Subcutaneous abdominal adipose tissue (tissue), 5 donors: ENCODE data around the gene KRT25.
"Not testable (repeated sequence)": the region's sequence is repeated elsewhere in the genome, so short reads cannot be mapped to it uniquely, and the experiment has no call there.

Experiments
- H3K27ac ChIP-seq: one replicate; pipeline ENCODE4 v1.7.0; 2013; ENCODE audit warnings: low read depth, mild to moderate bottlenecking, inconsistent platforms, low read length, moderate library complexity
- H3K27me3 ChIP-seq, 5 donors: one replicate each; pipeline ENCODE4 v1.7.0; 2013; ENCODE audit warnings: low read length in 5 of 5, inconsistent platforms in 1 of 5; ENCODE audit not compliant: control insufficient read depth in 5 of 5, insufficient read depth in 4 of 5
- H3K36me3 ChIP-seq, 5 donors: one replicate each; pipeline ENCODE4 v1.7.0; 2013; ENCODE audit warnings: low read length in 5 of 5; ENCODE audit not compliant: control insufficient read depth in 5 of 5, insufficient read depth in 5 of 5
- H3K4me1 ChIP-seq, 5 donors: one replicate each; pipeline ENCODE4 v1.7.0; 2013; ENCODE audit warnings: low read length in 5 of 5, mild to moderate bottlenecking in 3 of 5, moderate library complexity in 1 of 5; ENCODE audit not compliant: control insufficient read depth in 5 of 5, insufficient read depth in 5 of 5
- H3K4me3 ChIP-seq, 5 donors: one replicate each; pipeline ENCODE4 v1.7.0; 2013; ENCODE audit warnings: low read length in 5 of 5, low read depth in 1 of 5
- H3K9ac ChIP-seq, 5 donors: one replicate each; pipeline ENCODE4 v1.7.0; 2013; ENCODE audit warnings: low read length in 5 of 5, mild to moderate bottlenecking in 4 of 5, moderate library complexity in 3 of 5
- H3K9me3 ChIP-seq, 5 donors: one replicate each; pipeline ENCODE4 v1.7.0; 2013; ENCODE audit warnings: low read length in 5 of 5; ENCODE audit not compliant: control insufficient read depth in 5 of 5
- donor health status: healthy.
- donor health status: healthy.
- donor health status: healthy.
- donor health status: healthy.
- donor health status: healthy.

The KRT25 gene

GRCh38 chr17:40763752-40764151, 8.6 kb upstream of the KRT25 start:
- Histone ChIP-seq H3K4me3 (no peak overlapping the region), H3K9ac (no peak overlapping the region), H3K9me3 (peaks cover 15 to 53% (median 40%) of the 10 kb centered on the region in 5 donors), H3K27ac (no peak overlapping the region), H3K36me3 (no peaks in the 10 kb centered on the region), H3K4me1 (no peaks in the 10 kb centered on the region), H3K27me3 (peaks cover 0 to 9% (median 0%) of the 10 kb centered on the region in 5 donors)

DNA sequence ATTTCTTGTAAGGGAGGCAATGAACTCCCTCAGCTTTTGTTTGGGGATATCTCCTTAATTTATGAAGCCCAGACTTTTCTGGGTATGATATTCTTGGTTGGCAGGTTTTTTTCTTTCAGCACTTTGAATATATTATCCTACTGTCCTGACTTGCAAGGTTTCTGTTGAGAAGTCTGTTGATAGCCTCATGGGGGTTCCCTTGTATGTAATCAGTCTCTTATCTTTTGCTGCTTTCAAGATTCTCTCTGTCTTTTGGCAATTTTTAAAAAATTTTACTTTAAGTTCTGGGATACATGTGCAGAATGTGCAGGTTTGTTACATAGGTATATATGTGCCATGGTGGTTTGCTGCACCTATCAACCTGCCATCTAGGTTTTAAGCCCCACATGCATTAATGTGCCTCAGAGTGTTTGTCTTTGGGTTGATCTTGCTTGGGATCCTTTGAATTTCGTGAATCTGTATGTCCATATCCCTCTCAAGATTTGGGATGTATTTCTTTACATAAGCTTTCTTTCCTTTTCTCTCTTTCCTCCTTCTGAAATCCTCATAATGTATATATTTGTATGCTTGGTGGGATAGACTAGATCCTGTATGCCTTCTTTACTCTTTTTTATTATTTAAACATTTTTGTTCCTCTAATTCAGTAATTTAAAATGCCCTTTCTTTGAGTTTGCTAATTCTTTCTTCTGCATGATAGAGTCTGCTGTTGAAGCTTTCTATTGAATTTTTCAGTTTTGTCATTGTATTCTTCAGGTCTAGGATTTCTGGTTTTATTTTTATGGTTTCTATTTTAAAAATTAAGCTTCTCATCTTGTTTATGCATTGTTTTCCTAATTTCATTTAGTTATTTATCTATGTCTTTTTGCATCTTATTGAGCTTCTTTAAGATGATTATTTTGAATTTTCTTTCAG, 5.2 kb upstream of the KRT25 start:
- peaks cover 15 to 57% (median 40%) of the 10 kb centered on the region in 5 donors for H3K9me3 ChIP-seq

GRCh38 chr17:40753804-40754203, 1.3 kb downstream of the KRT25 start:
- Histone ChIP-seq H3K9ac (no peak overlapping the region), H3K4me1 (no peaks in the 10 kb centered on the region), H3K27me3 (peaks cover 0 to 8% (median 5%) of the 10 kb centered on the region in 5 donors), H3K27ac (no peak overlapping the region), H3K4me3 (no peak overlapping the region), H3K36me3 (no peaks in the 10 kb centered on the region), H3K9me3 (peaks cover 0 to 5% (median under 1%) of the 10 kb centered on the region in 5 donors)

More for the DNA sequence above, 5.2 kb upstream of the KRT25 start:
- H3K36me3 ChIP-seq = no peaks in the 10 kb centered on the region
- H3K4me1 ChIP-seq = no peaks in the 10 kb centered on the region
- no peak overlapping the region for H3K27ac ChIP-seq
- peaks cover 0 to 9% (median 0%) of the 10 kb centered on the region in 5 donors for H3K27me3 ChIP-seq
- no peak overlapping the region for H3K4me3 ChIP-seq
- no peak overlapping the region for H3K9ac ChIP-seq

- peaks cover 0 to 8% (median 7%) of the 10 kb centered on the region in 5 donors for H3K27me3 ChIP-seq
- peaks cover 0 to 5% (median 3%) of the 10 kb centered on the region in 5 donors for H3K9me3 ChIP-seq
- no peak overlapping the region for H3K9ac ChIP-seq
- H3K36me3 ChIP-seq = no peaks in the 10 kb centered on the region
- H3K4me1 ChIP-seq = no peaks in the 10 kb centered on the region
- H3K27ac ChIP-seq = no peak overlapping the region
- H3K4me3 ChIP-seq = no peak overlapping the region
Observed at GRCh38 chr17:40751065-40751464, 4.1 kb downstream of the KRT25 start.

DNA sequence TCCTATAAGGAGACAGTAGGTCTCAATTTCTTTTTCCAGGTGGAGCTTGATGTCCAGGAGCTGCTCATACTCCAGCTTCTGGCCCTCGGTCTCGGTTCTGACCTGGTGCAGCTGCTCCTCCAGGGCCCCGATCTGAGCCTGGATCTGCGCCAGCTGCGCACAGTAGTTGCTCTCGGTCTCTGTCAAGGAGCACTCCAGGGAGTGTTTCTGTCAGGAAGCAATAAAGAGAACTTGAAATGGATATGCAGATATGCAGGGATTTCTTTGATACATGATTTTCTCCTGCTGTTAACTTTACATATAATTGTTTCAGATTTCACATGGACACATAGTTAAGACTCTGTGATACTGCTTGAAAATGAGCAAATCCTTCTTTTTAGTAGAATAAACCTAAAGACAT, 4.7 kb downstream of the KRT25 start:
- H3K27ac ChIP-seq = no peak overlapping the region
- no peaks in the 10 kb centered on the region for H3K36me3 ChIP-seq
- peaks cover 0 to 5% (median 3%) of the 10 kb centered on the region in 5 donors for H3K9me3 ChIP-seq
- no peaks in the 10 kb centered on the region for H3K4me1 ChIP-seq
- no peak overlapping the region for H3K9ac ChIP-seq
- peaks cover 0 to 8% (median 7%) of the 10 kb centered on the region in 5 donors for H3K27me3 ChIP-seq
- no peak overlapping the region for H3K4me3 ChIP-seq

DNA sequence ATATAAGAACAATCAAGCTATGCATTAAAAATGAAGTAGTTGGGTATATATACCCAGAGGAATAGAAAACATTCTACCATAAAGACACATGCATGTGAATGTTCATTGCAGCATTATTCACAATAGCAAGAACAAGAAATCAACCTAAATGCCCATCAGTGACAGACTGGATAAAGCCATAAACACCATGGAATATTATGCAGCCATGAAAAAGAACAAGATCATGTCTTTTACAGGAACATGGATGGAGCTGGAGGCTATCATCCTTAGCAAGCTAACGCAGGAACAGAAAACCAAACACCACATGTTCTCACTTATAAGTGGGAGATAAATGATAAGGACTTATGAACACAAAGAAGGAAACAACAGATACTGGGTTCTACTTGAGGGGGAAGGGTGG, 6.5 kb downstream of the KRT25 start:
- not testable (repeated sequence) for H3K4me1 ChIP-seq, H3K27ac ChIP-seq, H3K36me3 ChIP-seq, H3K9me3 ChIP-seq, H3K9ac ChIP-seq, H3K4me3 ChIP-seq, H3K27me3 ChIP-seq

DNA sequence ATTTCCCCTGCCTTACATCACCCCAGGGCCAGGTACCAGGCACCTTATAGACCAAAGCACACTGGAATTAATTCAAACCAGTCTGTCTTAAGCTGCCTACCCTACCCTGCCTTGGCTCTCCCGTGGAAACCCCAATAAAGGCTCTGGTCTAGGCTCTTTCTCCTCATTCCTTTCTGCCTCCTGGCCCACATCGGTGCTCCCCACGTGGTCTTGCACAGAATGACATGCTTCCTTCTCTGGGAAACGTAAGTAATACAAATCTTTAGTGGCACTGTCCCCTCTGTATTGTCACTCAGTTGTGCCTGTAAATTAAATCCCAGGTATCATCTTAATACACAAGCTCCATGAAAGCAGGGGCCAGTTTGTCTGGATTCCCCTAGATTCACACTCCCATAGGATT, 16.6 kb downstream of the KRT25 start:
- Histone ChIP-seq H3K9ac (no peak overlapping the region), H3K27ac (no peak overlapping the region), H3K9me3 (peaks cover 5 to 20% (median 11%) of the 10 kb centered on the region in 5 donors), H3K4me1 (no peaks in the 10 kb centered on the region), H3K4me3 (no peak overlapping the region), H3K36me3 (no peaks in the 10 kb centered on the region), H3K27me3 (peaks cover 0 to 5% (median 2%) of the 10 kb centered on the region in 5 donors)

- Histone ChIP-seq H3K36me3 (no peaks in the 10 kb centered on the region), H3K27me3 (peaks cover 0 to 7% (median 2%) of the 10 kb centered on the region in 5 donors), H3K9ac (no peak overlapping the region), H3K4me1 (no peaks in the 10 kb centered on the region), H3K9me3 (no peaks in the 10 kb centered on the region), H3K4me3 (no peak overlapping the region), H3K27ac (no peak overlapping the region)
Observed at GRCh38 chr17:40735016-40735415, 20.1 kb downstream of the KRT25 start.

DNA sequence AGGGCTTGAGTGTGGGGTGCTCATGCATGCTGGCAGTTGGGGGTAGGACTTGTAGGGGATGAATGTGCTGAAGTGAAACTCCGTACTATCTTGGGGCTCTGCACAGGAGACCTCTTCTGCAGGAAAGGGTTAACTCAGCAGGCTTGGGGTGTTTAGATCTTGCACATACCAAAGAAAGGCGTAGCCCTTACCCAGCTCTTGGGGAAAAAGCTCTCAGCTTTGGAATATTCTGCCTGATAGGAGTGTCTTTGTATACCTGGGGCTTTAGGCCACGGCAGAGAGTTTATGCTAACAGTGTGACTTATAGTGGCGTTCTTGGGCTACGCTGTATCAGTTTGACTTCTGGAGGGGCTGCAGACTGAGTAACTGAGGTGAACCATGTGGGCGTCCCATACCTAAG, 21.1 kb downstream of the KRT25 start:
- no peaks in the 10 kb centered on the region for H3K9me3 ChIP-seq
- peaks cover 0 to 9% (median 3%) of the 10 kb centered on the region in 5 donors for H3K27me3 ChIP-seq
- H3K9ac ChIP-seq = no peak overlapping the region
- H3K27ac ChIP-seq = no peak overlapping the region
- H3K36me3 ChIP-seq = no peaks in the 10 kb centered on the region
- no peak overlapping the region for H3K4me3 ChIP-seq
- H3K4me1 ChIP-seq = no peaks in the 10 kb centered on the region

GRCh38 chr17:40730970-40731369, 24.2 kb downstream of the KRT25 start:
- Histone ChIP-seq H3K9ac (no peak overlapping the region), H3K4me1 (no peaks in the 10 kb centered on the region), H3K36me3 (no peaks in the 10 kb centered on the region), H3K4me3 (no peak overlapping the region), H3K27me3 (peaks cover 0 to 6% (median 3%) of the 10 kb centered on the region in 5 donors), H3K27ac (no peak overlapping the region), H3K9me3 (no peaks in the 10 kb centered on the region)
